ENCODE data around the gene SPATS2L. TPM values are rescaled to one million over a fixed set of nuclear protein-coding genes. Genes with fewer than 3 reads are reported as not detected.

The SPATS2L gene
- total and polyA plus RNA-seq, 8 donors, result 81.2 to 96.7 (median 91.2) TPM

DNA sequence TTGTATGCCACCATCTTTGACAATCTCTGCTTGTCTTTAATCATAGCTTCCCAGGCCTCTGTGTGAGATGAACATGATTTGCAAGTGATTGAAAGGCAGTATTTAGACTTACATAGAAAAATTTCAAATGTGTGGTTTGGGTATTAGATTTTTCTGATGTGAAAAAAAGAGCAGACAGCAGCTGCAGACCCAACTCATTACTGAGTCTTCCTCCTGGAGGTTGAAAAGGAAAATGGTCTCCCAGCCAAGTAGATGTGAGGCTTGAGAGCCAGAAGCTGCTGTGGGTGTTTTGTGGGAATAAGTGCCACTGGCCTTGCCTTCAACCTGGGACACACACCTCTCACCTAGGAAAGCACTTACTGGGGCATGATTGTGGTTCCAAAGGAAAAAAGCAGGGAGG, 110.9 kb downstream of the SPATS2L start:
- Histone ChIP-seq H3K4me1 (no peaks in the 10 kb centered on the region), H3K27ac (no peak overlapping the region), H3K36me3 (peaks cover 0 to 26% of the 10 kb centered on the region in 2 donors), H3K4me3 (no peak overlapping the region), H3K27me3 (no peaks in the 10 kb centered on the region), H3K9me3 (no peaks in the 10 kb centered on the region)
- DNase-seq (no peak), ATAC-seq (no peak)
- TF ChIP-seq, protein P1, sequence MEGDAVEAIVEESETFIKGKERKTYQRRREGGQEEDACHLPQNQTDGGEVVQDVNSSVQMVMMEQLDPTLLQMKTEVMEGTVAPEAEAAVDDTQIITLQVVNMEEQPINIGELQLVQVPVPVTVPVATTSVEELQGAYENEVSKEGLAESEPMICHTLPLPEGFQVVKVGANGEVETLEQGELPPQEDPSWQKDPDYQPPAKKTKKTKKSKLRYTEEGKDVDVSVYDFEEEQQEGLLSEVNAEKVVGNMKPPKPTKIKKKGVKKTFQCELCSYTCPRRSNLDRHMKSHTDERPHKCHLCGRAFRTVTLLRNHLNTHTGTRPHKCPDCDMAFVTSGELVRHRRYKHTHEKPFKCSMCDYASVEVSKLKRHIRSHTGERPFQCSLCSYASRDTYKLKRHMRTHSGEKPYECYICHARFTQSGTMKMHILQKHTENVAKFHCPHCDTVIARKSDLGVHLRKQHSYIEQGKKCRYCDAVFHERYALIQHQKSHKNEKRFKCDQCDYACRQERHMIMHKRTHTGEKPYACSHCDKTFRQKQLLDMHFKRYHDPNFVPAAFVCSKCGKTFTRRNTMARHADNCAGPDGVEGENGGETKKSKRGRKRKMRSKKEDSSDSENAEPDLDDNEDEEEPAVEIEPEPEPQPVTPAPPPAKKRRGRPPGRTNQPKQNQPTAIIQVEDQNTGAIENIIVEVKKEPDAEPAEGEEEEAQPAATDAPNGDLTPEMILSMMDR (IDR thresholded peaks at IDR 0.05), result no peak
- intact Hi-C loops (cut with DNase I), result no loop called here

DNA sequence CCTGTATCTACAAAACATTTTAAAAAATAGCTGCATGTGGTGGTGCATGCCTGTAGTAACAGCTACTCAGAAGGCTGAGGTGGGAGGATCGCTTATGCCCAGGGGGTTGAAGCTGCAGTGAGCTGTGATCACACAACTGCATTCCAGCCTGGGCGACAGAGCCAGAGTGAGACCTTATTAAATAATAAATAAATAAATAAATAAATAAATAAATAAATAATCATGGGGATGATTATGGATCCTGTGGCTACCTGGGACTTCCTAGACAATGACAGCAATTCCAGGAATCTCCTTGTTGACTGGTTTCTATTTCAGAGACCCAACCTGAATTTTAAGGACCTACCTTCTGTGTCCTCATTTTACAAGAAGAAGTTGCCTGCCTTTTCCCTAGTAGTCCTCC, 111.9 kb downstream of the SPATS2L start:
- H3K27ac ChIP-seq, result no peak overlapping the region
- H3K27me3 ChIP-seq, result no peaks in the 10 kb centered on the region
- H3K4me3 ChIP-seq, result no peak overlapping the region
- ATAC-seq (no peak), DNase-seq (no peak)
- no peaks in the 10 kb centered on the region for H3K4me1 ChIP-seq
- no peaks in the 10 kb centered on the region for H3K9me3 ChIP-seq
- H3K36me3 ChIP-seq, result peaks cover 0 to 36% of the 10 kb centered on the region in 2 donors
- intact Hi-C loops (cut with DNase I), result no loop called here
- TF ChIP-seq, protein P1 (IDR thresholded peaks at IDR 0.05), result no peak

GRCh38 chr2:200419325-200419724, 112.8 kb downstream of the SPATS2L start:
- TF ChIP-seq, protein P1 (IDR thresholded peaks at IDR 0.05), result no peak
- Histone ChIP-seq H3K27ac (no peak overlapping the region), H3K4me3 (no peak overlapping the region), H3K27me3 (no peaks in the 10 kb centered on the region), H3K9me3 (no peaks in the 10 kb centered on the region), H3K36me3 (peaks cover 0 to 37% of the 10 kb centered on the region in 2 donors), H3K4me1 (no peaks in the 10 kb centered on the region)
- intact Hi-C loops (cut with DNase I), result no loop called here
- no peak for ATAC-seq
- DNase-seq, result no peak

DNA sequence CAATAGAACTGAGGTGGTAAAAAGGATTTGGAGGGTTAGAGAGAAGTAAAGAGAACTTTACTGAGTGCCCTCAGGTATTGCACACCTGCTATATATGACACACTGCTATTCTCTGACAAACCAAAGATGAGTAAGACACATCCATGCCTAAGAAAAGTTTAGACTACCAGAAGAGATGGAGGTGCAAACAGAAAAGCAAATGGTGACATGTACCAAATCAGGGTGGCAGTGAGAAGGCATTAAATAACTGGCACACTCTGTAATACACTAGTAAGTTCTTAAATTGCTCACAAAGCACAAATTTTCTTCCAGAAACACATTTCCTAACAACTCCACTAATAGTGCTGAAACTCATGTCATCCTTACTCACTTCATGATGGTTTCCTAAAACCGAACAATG, 114.8 kb downstream of the SPATS2L start:
- DNase-seq (no peak), ATAC-seq (no peak)
- H3K4me1 ChIP-seq, result no peaks in the 10 kb centered on the region
- H3K36me3 ChIP-seq, result peaks cover 0 to 37% of the 10 kb centered on the region in 2 donors
- H3K9me3 ChIP-seq, result no peaks in the 10 kb centered on the region
- no peaks in the 10 kb centered on the region for H3K27me3 ChIP-seq
- no peak overlapping the region for H3K4me3 ChIP-seq
- TF ChIP-seq, protein P1 (IDR thresholded peaks at IDR 0.05), result no peak
- no peak overlapping the region for H3K27ac ChIP-seq
- intact Hi-C loops (cut with DNase I), result no loop called here

DNA sequence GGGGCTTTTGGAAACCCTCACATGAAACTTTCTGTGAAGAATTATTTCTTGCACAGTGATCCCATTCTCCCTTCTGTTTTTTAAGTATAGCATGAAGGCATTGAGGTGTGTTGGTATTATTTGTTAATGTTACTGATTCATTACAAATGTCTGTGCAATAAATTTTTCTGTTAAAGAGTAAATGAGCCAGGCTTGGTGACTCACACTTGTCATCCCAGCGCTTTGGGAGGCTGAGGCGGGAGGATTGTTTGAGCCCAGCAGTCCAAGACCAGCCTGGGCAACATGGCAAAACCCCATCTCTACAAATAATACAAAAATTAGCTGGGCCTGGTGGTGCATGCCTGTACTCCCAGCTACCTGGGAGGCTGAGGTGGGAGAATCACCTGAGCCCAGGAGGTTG, 115.6 kb downstream of the SPATS2L start:
- H3K4me1 ChIP-seq, result no peaks in the 10 kb centered on the region
- ATAC-seq, result no peak
- H3K4me3 ChIP-seq, result no peak overlapping the region
- TF ChIP-seq, protein P1 (IDR thresholded peaks at IDR 0.05), result no peak
- H3K9me3 ChIP-seq, result no peaks in the 10 kb centered on the region
- H3K27me3 ChIP-seq, result no peaks in the 10 kb centered on the region
- H3K27ac ChIP-seq, result no peak overlapping the region
- DNase-seq, result no peak
- intact Hi-C loops (cut with DNase I), result no loop called here
- H3K36me3 ChIP-seq, result peaks cover 0 to 37% of the 10 kb centered on the region in 2 donors
